NCI-H2029 treated with DMSO at 0.1 percent for 48 hours (cell line): ENCODE data around the gene PVR.
A peak's percentile ranks its signal among the peaks of the same experiment; 100 is the strongest.
"Not testable (repeated sequence)": the region's sequence is repeated elsewhere in the genome, so short reads cannot be mapped to it uniquely, and the experiment has no call there.

Source experiments
- DNase-seq: peaks from one replicate; lab custom pipeline; 2025; lab: John Stamatoyannopoulos, UW

Gene PVR

GRCh38 chr19:44645407-44646048, 1.8 kb downstream of the PVR start:
- no peak for DNase-seq

- DNase-seq, result no peak
Measured at GRCh38 chr19:44646049-44646416, 2.3 kb downstream of the PVR start.

DNA sequence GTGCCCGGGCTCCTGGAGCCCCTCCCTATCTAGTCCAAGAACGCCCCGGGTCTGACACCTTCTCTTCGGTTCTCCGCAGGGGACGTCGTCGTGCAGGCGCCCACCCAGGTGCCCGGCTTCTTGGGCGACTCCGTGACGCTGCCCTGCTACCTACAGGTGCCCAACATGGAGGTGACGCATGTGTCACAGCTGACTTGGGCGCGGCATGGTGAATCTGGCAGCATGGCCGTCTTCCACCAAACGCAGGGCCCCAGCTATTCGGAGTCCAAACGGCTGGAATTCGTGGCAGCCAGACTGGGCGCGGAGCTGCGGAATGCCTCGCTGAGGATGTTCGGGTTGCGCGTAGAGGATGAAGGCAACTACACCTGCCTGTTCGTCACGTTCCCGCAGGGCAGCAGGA, 3.4 kb downstream of the PVR start:
- no peak for DNase-seq

DNA sequence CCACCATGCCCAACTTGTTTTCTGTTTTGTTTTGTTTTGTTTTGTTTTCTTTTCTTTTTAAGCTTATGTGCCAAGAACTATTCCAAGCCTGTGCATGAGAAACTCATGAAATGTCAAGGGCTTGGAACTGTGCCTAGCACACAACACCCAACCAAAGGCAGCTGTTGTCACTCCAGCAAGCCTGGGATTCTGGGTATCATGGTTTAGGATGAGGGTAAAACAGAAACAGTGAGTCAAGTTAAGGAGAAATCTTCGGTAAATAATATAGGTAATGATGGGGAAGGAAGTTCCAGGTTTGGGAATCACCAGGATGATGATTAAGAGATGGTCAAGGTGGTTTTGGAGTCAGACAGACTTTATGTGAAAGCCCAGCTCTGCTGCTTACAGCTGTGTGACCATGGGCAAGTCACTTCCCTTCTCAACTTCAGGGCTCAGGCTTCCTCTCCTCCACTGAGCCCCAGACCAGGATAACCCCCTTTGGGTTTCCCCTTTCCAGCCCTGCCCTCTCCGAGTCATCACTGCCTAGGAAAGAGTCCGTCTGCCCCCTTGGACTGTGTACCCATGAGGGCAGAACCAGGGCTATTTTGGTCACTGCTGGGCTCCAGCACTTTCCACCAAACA, 5.0 kb downstream of the PVR start:
- DNase-seq, result no peak

DNA sequence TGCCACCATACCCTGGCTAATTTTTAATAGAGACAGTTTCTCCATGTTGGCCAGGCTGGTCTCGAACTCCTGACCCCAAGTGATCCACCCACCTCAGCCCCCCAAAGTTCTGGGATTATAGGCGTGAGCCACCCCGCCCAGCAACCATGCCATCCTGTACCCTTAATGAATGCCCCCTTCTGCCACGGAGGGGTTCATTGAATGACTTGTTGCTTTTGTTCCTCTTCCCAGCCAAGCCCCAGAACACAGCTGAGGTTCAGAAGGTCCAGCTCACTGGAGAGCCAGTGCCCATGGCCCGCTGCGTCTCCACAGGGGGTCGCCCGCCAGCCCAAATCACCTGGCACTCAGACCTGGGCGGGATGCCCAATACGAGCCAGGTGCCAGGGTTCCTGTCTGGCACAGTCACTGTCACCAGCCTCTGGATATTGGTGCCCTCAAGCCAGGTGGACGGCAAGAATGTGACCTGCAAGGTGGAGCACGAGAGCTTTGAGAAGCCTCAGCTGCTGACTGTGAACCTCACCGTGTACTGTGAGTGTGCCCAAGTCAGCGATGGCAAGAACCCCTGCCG, 6.0 kb downstream of the PVR start:
- peak; percentile 42 for DNase-seq

DNA sequence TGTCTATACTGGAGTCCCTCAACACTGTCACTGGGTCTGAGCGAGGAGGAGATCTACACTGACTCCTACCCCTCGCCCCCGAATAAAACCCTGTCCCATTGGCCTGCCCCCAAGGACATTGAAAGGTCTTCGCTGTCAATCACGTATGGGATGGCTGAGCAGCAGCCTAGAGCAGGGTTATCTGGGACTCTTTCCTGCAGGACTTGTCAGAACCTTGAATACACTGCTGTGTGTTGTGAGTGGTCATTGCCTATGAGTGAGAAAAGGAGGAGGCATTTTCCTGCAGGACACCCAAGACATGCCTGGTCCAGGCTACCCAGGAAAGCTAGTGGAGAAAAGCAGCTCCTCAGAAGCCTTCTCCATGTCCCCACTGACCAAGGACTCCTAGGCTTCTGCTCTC, 9.6 kb downstream of the PVR start:
- no peak for DNase-seq

- no peak for DNase-seq
Measured at GRCh38 chr19:44653977-44654774, 10.5 kb downstream of the PVR start.

- DNase-seq, result no peak
Measured at GRCh38 chr19:44657211-44657921, 13.7 kb downstream of the PVR start.

- DNase-seq, result no peak
Measured at GRCh38 chr19:44658069-44658733, 14.5 kb downstream of the PVR start.

GRCh38 chr19:44660081-44660480, 16.4 kb downstream of the PVR start:
- DNase-seq, result peak; percentile 54

DNA sequence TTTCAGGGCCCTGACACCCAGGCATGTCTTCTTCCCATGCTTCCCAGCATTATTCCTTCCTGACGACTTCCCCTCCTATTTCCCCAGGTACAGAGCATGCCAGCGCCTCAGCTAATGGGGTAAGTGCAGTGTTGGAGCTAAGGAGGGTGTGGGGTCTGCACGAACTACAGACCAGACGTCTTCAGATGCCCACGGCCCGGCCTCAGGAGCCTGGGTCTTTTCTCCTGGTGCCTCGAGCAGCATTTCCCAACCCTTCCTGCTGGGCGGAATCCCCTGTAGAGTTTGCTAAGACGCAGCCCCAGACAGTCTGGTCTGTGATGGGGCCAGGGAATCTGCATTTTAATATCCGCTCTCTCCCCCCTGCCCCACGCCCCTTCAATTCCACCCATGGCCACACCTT, 17.5 kb downstream of the PVR start:
- DNase-seq, result no peak

DNA sequence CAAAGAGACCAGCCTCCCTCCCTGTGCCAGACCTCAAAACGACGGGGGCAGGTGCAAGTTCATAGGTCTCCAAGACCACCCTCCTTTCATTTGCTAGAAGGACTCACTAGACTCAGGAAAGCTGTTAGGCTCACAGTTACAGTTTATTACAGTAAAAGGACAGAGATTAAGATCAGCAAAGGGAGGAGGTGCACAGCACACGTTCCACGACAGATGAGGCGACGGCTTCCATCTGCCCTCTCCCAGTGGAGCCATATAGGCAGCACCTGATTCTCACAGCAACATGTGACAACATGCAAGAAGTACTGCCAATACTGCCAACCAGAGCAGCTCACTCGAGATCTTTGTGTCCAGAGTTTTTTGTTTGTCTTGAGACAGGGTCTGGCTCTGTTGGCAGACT, 18.2 kb downstream of the PVR start:
- DNase-seq, result no peak

- DNase-seq, result no peak
Measured at GRCh38 chr19:44662691-44663385, 19.1 kb downstream of the PVR start.

DNA sequence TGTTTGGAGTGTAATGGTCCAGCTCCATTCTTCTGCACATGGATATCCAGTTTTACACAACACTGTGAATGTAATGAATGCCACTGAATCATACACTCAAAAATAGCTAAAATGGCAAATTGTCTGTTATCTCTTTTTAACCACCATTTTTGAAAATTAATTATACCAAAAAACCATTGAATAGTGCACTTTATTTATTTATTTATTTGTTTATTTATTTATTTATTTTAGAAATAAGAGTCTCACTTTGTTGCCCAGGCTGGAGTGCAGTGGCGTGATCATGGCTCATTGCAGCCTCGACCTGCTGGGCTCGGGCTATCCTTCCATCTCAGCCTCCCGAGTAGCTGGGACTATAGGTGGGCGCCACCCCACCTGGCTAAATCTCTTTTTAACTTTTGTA, 20.3 kb downstream of the PVR start:
- no peak for DNase-seq

DNA sequence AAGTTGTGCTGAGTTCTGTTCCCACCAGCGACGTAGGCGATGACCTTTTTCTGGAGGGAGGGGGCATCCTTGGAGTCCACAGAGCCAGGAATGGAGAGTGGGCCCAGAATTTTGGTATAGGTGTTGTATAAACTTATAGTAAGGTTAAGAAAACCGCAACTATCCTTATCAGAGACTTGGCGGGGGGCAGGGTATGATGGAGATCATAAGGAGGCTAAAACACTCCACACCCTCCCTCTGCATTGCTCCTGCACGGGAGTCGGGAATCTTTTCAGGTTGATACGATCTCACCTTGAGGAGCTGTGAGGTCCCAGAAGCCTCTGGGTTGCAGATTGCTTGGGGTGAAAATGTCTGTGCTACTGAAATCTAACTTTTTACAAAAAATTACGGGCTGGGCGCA, 21.3 kb downstream of the PVR start:
- no peak for DNase-seq

GRCh38 chr19:44666852-44667556, 23.3 kb downstream of the PVR start:
- DNase-seq, result no peak

DNA sequence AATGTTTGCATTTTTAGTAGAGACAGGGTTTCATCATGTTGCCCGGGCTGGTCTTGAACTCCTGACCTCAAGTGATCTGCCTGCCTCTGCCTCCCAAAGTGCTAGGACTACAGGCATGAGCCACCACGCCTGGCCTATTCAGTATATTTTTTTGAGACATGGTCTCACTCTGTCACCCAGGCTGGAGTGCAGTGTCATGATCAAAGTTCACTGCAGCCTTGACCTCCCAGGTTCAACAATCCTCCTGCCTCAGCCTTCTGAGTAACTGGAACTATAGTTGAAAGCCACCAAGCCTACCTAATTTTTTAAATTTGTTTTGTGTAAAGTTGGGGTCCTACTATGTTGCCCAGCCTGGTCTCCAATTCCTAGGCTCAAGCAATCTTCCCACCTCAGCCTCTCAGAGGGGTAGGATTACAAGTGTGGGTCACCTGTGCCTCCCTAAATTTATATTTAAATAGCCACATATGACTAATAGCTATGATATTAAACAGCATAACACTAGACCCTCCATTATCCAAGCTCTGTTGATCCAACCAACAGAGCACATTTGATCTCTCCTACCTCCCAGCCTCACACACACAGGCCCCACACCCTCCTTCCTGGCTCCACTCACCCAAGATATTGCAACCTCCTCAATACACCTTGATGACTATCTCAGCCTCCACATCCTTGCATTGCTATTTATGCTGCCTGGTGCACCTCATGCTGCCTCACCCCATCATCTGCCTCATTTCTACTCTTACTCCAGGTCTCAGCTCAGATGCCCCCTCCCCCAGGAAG, 25.5 kb downstream of the PVR start:
- DNase-seq, result no peak

DNA sequence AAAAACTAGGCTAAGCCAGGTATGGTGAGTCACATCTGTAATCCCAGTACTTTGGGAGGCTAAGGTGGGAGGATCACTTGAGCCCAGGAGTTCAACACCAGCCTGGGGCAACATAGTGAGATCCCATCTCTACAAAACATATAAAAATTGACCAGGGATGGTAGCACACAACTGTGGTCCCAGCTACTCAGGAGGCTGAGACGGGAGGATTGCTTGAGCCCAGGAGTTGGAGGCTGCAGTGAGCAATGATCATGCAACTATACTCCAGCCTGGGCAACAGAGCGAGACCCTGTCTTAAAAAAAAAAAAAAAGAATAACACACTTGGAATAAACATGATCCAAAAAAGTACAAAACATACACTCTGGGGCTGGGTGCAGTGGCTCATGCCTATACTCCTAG, 26.3 kb downstream of the PVR start:
- not testable (repeated sequence) for DNase-seq

DNA sequence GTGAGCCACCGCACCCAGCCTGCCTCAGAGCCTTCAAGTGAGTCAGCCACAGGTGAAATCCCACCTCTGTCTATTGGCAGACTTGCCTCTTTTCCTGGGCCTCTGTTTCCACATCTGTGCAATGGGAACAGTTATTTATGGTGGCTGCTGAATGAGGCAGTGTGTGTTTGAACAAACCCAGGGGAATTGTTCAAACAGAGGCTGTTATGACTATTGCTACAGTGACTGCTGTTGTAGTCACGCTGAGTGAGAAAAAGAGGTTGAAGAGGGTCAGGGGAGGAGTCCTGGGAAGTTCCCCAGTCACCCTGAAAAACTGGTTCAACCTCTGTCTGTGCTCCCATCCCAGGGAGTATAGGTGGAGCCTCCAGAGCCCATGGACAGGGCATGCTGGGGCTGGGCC, 27.7 kb downstream of the PVR start, which contains the start of gene CEACAM19:
Gene CEACAM19, plus strand, starts transcription at position 83 of the 400 bp plus-strand sequence. CDS start 450 bp downstream, outside the sequence.
- no peak for DNase-seq

GRCh38 chr19:44672226-44672625, 28.5 kb downstream of the PVR start:
- DNase-seq, result no peak
